ENCODE measurements around the gene NRCAM. TPM values are rescaled to one million over a fixed set of nuclear protein-coding genes. Genes with fewer than 3 reads are reported as not detected.

NRCAM gene
- total RNA-seq, 1 experiment from 2014 or later: not detected

- no peaks in the 10 kb centered on the region for H3K9me3 ChIP-seq (ENCODE audit: low read length)
- no peak overlapping the region for H2AFZ ChIP-seq (ENCODE audit: low read length)
- no peak for DNase-seq
- H3K4me3 ChIP-seq (ENCODE audit: low read length): no peak overlapping the region
- no peaks in the 10 kb centered on the region for H3K79me2 ChIP-seq (ENCODE audit: low read length)
- H3K4me2 ChIP-seq (ENCODE audit: low read depth, low read length, poor library complexity, severe bottlenecking): no peak overlapping the region
- H3K4me1 ChIP-seq (ENCODE audit: low read length): no peaks in the 10 kb centered on the region
- no peaks in the 10 kb centered on the region for H3K27me3 ChIP-seq (ENCODE audit: low read length)
- no peaks in the 10 kb centered on the region for H3K9me2 ChIP-seq (replicated peaks; ENCODE audit: insufficient read depth, low read length)
- no peaks in the 10 kb centered on the region for H4K20me1 ChIP-seq (ENCODE audit: insufficient read depth, low read depth, low read length)
- H3K9ac ChIP-seq (ENCODE audit: low read length): no peak overlapping the region
- H3K36me3 ChIP-seq (ENCODE audit: insufficient read depth, low read length): no peaks in the 10 kb centered on the region
- no peak overlapping the region for H3K27ac ChIP-seq (ENCODE audit: low read length)
These were observed 265.3 kb downstream of the NRCAM start for GRCh38 chr7:108190891-108191290.

- Histone ChIP-seq H3K4me1 (ENCODE audit: low read length) (no peaks in the 10 kb centered on the region), H3K36me3 (ENCODE audit: insufficient read depth, low read length) (no peaks in the 10 kb centered on the region), H3K4me2 (ENCODE audit: low read depth, low read length, poor library complexity, severe bottlenecking) (no peak overlapping the region), H3K79me2 (ENCODE audit: low read length) (no peaks in the 10 kb centered on the region), H3K9ac (ENCODE audit: low read length) (no peak overlapping the region), H3K27me3 (ENCODE audit: low read length) (no peaks in the 10 kb centered on the region), H3K27ac (ENCODE audit: low read length) (no peak overlapping the region), H4K20me1 (ENCODE audit: insufficient read depth, low read depth, low read length) (no peaks in the 10 kb centered on the region), H3K9me2 (replicated peaks; ENCODE audit: insufficient read depth, low read length) (no peaks in the 10 kb centered on the region), H2AFZ (ENCODE audit: low read length) (no peak overlapping the region), H3K4me3 (ENCODE audit: low read length) (no peak overlapping the region), H3K9me3 (ENCODE audit: low read length) (no peaks in the 10 kb centered on the region)
- DNase-seq: no peak
These were observed 266.4 kb downstream of the NRCAM start for GRCh38 chr7:108189733-108190388.

GRCh38 chr7:108188724-108189123 lies 267.5 kb downstream of the NRCAM start:
- Histone ChIP-seq H3K27me3 (ENCODE audit: low read length) (no peaks in the 10 kb centered on the region), H3K27ac (ENCODE audit: low read length) (no peak overlapping the region), H2AFZ (ENCODE audit: low read length) (no peak overlapping the region), H3K9ac (ENCODE audit: low read length) (no peak overlapping the region), H3K9me3 (ENCODE audit: low read length) (no peaks in the 10 kb centered on the region), H3K4me1 (ENCODE audit: low read length) (no peaks in the 10 kb centered on the region), H4K20me1 (ENCODE audit: insufficient read depth, low read depth, low read length) (no peaks in the 10 kb centered on the region), H3K79me2 (ENCODE audit: low read length) (no peaks in the 10 kb centered on the region), H3K4me2 (ENCODE audit: low read depth, low read length, poor library complexity, severe bottlenecking) (no peak overlapping the region), H3K4me3 (ENCODE audit: low read length) (no peak overlapping the region), H3K9me2 (replicated peaks; ENCODE audit: insufficient read depth, low read length) (no peaks in the 10 kb centered on the region), H3K36me3 (ENCODE audit: insufficient read depth, low read length) (no peaks in the 10 kb centered on the region)
- no peak for DNase-seq

GRCh38 chr7:108181073-108181985 lies 274.9 kb downstream of the NRCAM start:
- H3K4me2 ChIP-seq (ENCODE audit: low read depth, low read length, poor library complexity, severe bottlenecking): no peak overlapping the region
- H3K9me2 ChIP-seq (replicated peaks; ENCODE audit: insufficient read depth, low read length): no peaks in the 10 kb centered on the region
- no peak overlapping the region for H3K9ac ChIP-seq (ENCODE audit: low read length)
- no peaks in the 10 kb centered on the region for H3K9me3 ChIP-seq (ENCODE audit: low read length)
- DNase-seq: peak; percentile 79
- no peaks in the 10 kb centered on the region for H3K27me3 ChIP-seq (ENCODE audit: low read length)
- no peaks in the 10 kb centered on the region for H4K20me1 ChIP-seq (ENCODE audit: insufficient read depth, low read depth, low read length)
- H3K27ac ChIP-seq (ENCODE audit: low read length): no peak overlapping the region
- no peaks in the 10 kb centered on the region for H3K4me1 ChIP-seq (ENCODE audit: low read length)
- H3K79me2 ChIP-seq (ENCODE audit: low read length): no peaks in the 10 kb centered on the region
- no peak overlapping the region for H3K4me3 ChIP-seq (ENCODE audit: low read length)
- no peaks in the 10 kb centered on the region for H3K36me3 ChIP-seq (ENCODE audit: insufficient read depth, low read length)
- H2AFZ ChIP-seq (ENCODE audit: low read length): no peak overlapping the region

- Histone ChIP-seq H3K4me3 (ENCODE audit: low read length) (no peak overlapping the region), H3K79me2 (ENCODE audit: low read length) (no peaks in the 10 kb centered on the region), H2AFZ (ENCODE audit: low read length) (no peak overlapping the region), H4K20me1 (ENCODE audit: insufficient read depth, low read depth, low read length) (no peaks in the 10 kb centered on the region), H3K27ac (ENCODE audit: low read length) (no peak overlapping the region), H3K36me3 (ENCODE audit: insufficient read depth, low read length) (no peaks in the 10 kb centered on the region), H3K4me2 (ENCODE audit: low read depth, low read length, poor library complexity, severe bottlenecking) (no peak overlapping the region), H3K9me2 (replicated peaks; ENCODE audit: insufficient read depth, low read length) (no peaks in the 10 kb centered on the region), H3K9ac (ENCODE audit: low read length) (no peak overlapping the region), H3K4me1 (ENCODE audit: low read length) (no peaks in the 10 kb centered on the region), H3K9me3 (ENCODE audit: low read length) (no peaks in the 10 kb centered on the region), H3K27me3 (ENCODE audit: low read length) (no peaks in the 10 kb centered on the region)
- DNase-seq: no peak
These were observed 277.8 kb downstream of the NRCAM start for GRCh38 chr7:108178398-108178797.

GRCh38 chr7:108171164-108171563 lies 285.1 kb downstream of the NRCAM start:
- no peaks in the 10 kb centered on the region for H3K27me3 ChIP-seq (ENCODE audit: low read length)
- DNase-seq: no peak
- H2AFZ ChIP-seq (ENCODE audit: low read length): no peak overlapping the region
- H3K9me3 ChIP-seq (ENCODE audit: low read length): no peaks in the 10 kb centered on the region
- no peaks in the 10 kb centered on the region for H3K79me2 ChIP-seq (ENCODE audit: low read length)
- H3K4me1 ChIP-seq (ENCODE audit: low read length): no peaks in the 10 kb centered on the region
- H3K9me2 ChIP-seq (replicated peaks; ENCODE audit: insufficient read depth, low read length): no peaks in the 10 kb centered on the region
- H3K36me3 ChIP-seq (ENCODE audit: insufficient read depth, low read length): no peaks in the 10 kb centered on the region
- H3K4me2 ChIP-seq (ENCODE audit: low read depth, low read length, poor library complexity, severe bottlenecking): no peak overlapping the region
- H3K4me3 ChIP-seq (ENCODE audit: low read length): no peak overlapping the region
- no peaks in the 10 kb centered on the region for H4K20me1 ChIP-seq (ENCODE audit: insufficient read depth, low read depth, low read length)
- no peak overlapping the region for H3K9ac ChIP-seq (ENCODE audit: low read length)
- no peak overlapping the region for H3K27ac ChIP-seq (ENCODE audit: low read length)

GRCh38 chr7:108170251-108170650 lies 286.0 kb downstream of the NRCAM start:
- Histone ChIP-seq H3K9ac (ENCODE audit: low read length) (no peak overlapping the region), H3K79me2 (ENCODE audit: low read length) (no peaks in the 10 kb centered on the region), H3K27ac (ENCODE audit: low read length) (no peak overlapping the region), H3K36me3 (ENCODE audit: insufficient read depth, low read length) (no peaks in the 10 kb centered on the region), H3K4me1 (ENCODE audit: low read length) (no peaks in the 10 kb centered on the region), H4K20me1 (ENCODE audit: insufficient read depth, low read depth, low read length) (no peaks in the 10 kb centered on the region), H2AFZ (ENCODE audit: low read length) (no peak overlapping the region), H3K9me3 (ENCODE audit: low read length) (no peaks in the 10 kb centered on the region), H3K9me2 (replicated peaks; ENCODE audit: insufficient read depth, low read length) (no peaks in the 10 kb centered on the region), H3K27me3 (ENCODE audit: low read length) (no peaks in the 10 kb centered on the region), H3K4me2 (ENCODE audit: low read depth, low read length, poor library complexity, severe bottlenecking) (no peak overlapping the region), H3K4me3 (ENCODE audit: low read length) (no peak overlapping the region)
- no peak for DNase-seq

GRCh38 chr7:108167460-108167859 lies 288.8 kb downstream of the NRCAM start:
- Histone ChIP-seq H4K20me1 (ENCODE audit: insufficient read depth, low read depth, low read length) (no peaks in the 10 kb centered on the region), H3K36me3 (ENCODE audit: insufficient read depth, low read length) (no peaks in the 10 kb centered on the region), H3K9ac (ENCODE audit: low read length) (no peak overlapping the region), H3K9me3 (ENCODE audit: low read length) (no peaks in the 10 kb centered on the region), H3K4me2 (ENCODE audit: low read depth, low read length, poor library complexity, severe bottlenecking) (no peak overlapping the region), H3K4me1 (ENCODE audit: low read length) (no peaks in the 10 kb centered on the region), H3K9me2 (replicated peaks; ENCODE audit: insufficient read depth, low read length) (no peaks in the 10 kb centered on the region), H3K79me2 (ENCODE audit: low read length) (no peaks in the 10 kb centered on the region), H2AFZ (ENCODE audit: low read length) (no peak overlapping the region), H3K27me3 (ENCODE audit: low read length) (no peaks in the 10 kb centered on the region), H3K4me3 (ENCODE audit: low read length) (no peak overlapping the region), H3K27ac (ENCODE audit: low read length) (no peak overlapping the region)
- DNase-seq: no peak
